ENCODE data around the gene FBXO7.

FBXO7 gene

GRCh38 chr22:32474635-32475467 lies at the start of gene FBXO7 (continued):
- TF ChIP-seq ZNF248 (tag by site-specific recombination; IDR thresholded peaks at IDR 0.05) (no peak), REPIN1 (tag by site-specific recombination; IDR thresholded peaks at IDR 0.05; ENCODE audit: low read depth) (no peak)

- no peaks in the 10 kb centered on the region for H3K9me3 ChIP-seq (ENCODE audit: control insufficient read depth, insufficient read depth, low read depth, low read length)
- no peak overlapping the region for H3K27ac ChIP-seq (ENCODE audit: extremely low read depth, low read depth, low read length)
- ChIA-PET CTCF (no interaction called here), POLR2A (no interaction called here)
- no peaks in the 10 kb centered on the region for H3K4me1 ChIP-seq (ENCODE audit: control insufficient read depth, insufficient read depth, low read length)
- no peaks in the 10 kb centered on the region for H3K36me3 ChIP-seq (ENCODE audit: control insufficient read depth in 2 of 2, insufficient read depth in 1 of 2, low read length in 2 of 2)
- no peak overlapping the region for H3K4me3 ChIP-seq (ENCODE audit: low read depth, low read length)
- TF ChIP-seq ZNF571 (tag by site-specific recombination; IDR thresholded peaks at IDR 0.05) (no peak), ZNF169 (tag by site-specific recombination; IDR thresholded peaks at IDR 0.05) (no peak), ZNF280D (tag by site-specific recombination; IDR thresholded peaks at IDR 0.05) (no peak), ZFP69B (tag by site-specific recombination; IDR thresholded peaks at IDR 0.05) (no peak), ZNF560 (tag by site-specific recombination; IDR thresholded peaks at IDR 0.05; ENCODE audit: borderline replicate concordance) (no peak), KLF17 (tag by site-specific recombination; IDR thresholded peaks at IDR 0.05) (no peak), ZNF140 (tag by site-specific recombination; IDR thresholded peaks at IDR 0.05) (no peak), ZFHX2 (tag by site-specific recombination; conservative IDR thresholded peaks at IDR 0.05) (no peak), ZBTB1 (tag by site-specific recombination; IDR thresholded peaks at IDR 0.05) (no peak), ZNF518A (tag by site-specific recombination; conservative IDR thresholded peaks at IDR 0.05; ENCODE audit: low read depth) (no peak)
Measured at GRCh38 chr22:32426881-32427280, 47.7 kb upstream of the FBXO7 start.

- ChIA-PET POLR2A (no interaction called here), CTCF (interaction anchor here (0.7 kb wide), 1 partner anchor 615 kb away, joined by 3 read pairs; no protein-coding TSS in a partner anchor)
- H3K9me3 ChIP-seq (ENCODE audit: control insufficient read depth, insufficient read depth, low read depth, low read length), result no peaks in the 10 kb centered on the region
- H3K4me1 ChIP-seq (ENCODE audit: control insufficient read depth, insufficient read depth, low read length), result no peaks in the 10 kb centered on the region
- TF ChIP-seq CTCF (tag by site-specific recombination; IDR thresholded peaks at IDR 0.05) (no peak), KLF16 (tag by site-specific recombination; IDR thresholded peaks at IDR 0.05) (no peak), ZNF404 (tag by site-specific recombination; IDR thresholded peaks at IDR 0.05) (no peak), ZNF664 (tag by site-specific recombination; IDR thresholded peaks at IDR 0.05) (no peak), ZXDB (tag by site-specific recombination; IDR thresholded peaks at IDR 0.05) (no peak), ZNF23 (tag by site-specific recombination; IDR thresholded peaks at IDR 0.05; ENCODE audit: borderline replicate concordance) (no peak), ZBTB20 (tag by site-specific recombination; IDR thresholded peaks at IDR 0.05) (no peak), ZNF701 (tag by site-specific recombination; IDR thresholded peaks at IDR 0.05) (no peak), ZFHX2 (tag by site-specific recombination; conservative IDR thresholded peaks at IDR 0.05) (no peak)
- no peaks in the 10 kb centered on the region for H3K36me3 ChIP-seq (ENCODE audit: control insufficient read depth in 2 of 2, insufficient read depth in 1 of 2, low read length in 2 of 2)
- no peak overlapping the region for H3K4me3 ChIP-seq (ENCODE audit: low read depth, low read length)
- no peak overlapping the region for H3K27ac ChIP-seq (ENCODE audit: extremely low read depth, low read depth, low read length)
Measured at GRCh38 chr22:32430352-32430751, 44.3 kb upstream of the FBXO7 start.
